Heart left ventricle (tissue), 16 donors: Measurements from ENCODE around the gene GRK5. TPM values are rescaled to one million over a fixed set of nuclear protein-coding genes. Genes with fewer than 3 reads are reported as not detected.

Experiments used
- ATAC-seq, 4 donors: fragments of 200-7000 bp; cut with Tn5 transposase; one replicate each; pipeline ENCODE4 v1.9.1; 2020 to 2022; ENCODE audit warnings: moderate library complexity in 4 of 4, mild to moderate bottlenecking in 3 of 4, moderate number of reproducible peaks in 1 of 4
- DNase-seq, 5 donors: peaks; one replicate each; pipeline ENCODE4 v3.0.0-alpha.2; 2020
- H3K27ac ChIP-seq, 12 donors: fragments of 200-600 bp; sonication (generic) in 4 of 12; one replicate each; pipeline versions ENCODE4 v1.5.0 to v1.8.0; 2016 to 2022; ENCODE audit warnings: mild to moderate bottlenecking in 2 of 12
- H3K27me3 ChIP-seq, 9 donors: fragments of 200-600 bp; sonication (generic) in 2 of 9; one replicate each; pipeline versions ENCODE4 v1.5.1 to v1.8.0; 2016 to 2022; ENCODE audit warnings: mild to moderate bottlenecking in 3 of 9
- H3K36me3 ChIP-seq, 9 donors: fragments of 200-600 bp; sonication (generic) in 2 of 9; one replicate each; pipeline versions ENCODE4 v1.5.0 to v1.8.0; 2018 to 2022; ENCODE audit warnings: mild to moderate bottlenecking in 2 of 9
- H3K4me1 ChIP-seq, 12 donors: fragments of 200-600 bp; sonication (generic) in 4 of 12; one replicate each; pipeline versions ENCODE4 v1.5.0 to v1.8.0; 2016 to 2022; ENCODE audit warnings: mild to moderate bottlenecking in 3 of 12
- H3K4me3 ChIP-seq, 12 donors: fragments of 200-600 bp; sonication (generic) in 4 of 12; one replicate each; pipeline versions ENCODE4 v1.5.0 to v1.8.0; 2017 to 2022; ENCODE audit warnings: mild to moderate bottlenecking in 9 of 12, moderate library complexity in 4 of 12
- H3K9me3 ChIP-seq, 12 donors: fragments of 200-600 bp; sonication (generic) in 4 of 12; one replicate each; pipeline versions ENCODE4 v1.5.0 to v1.8.0; 2016 to 2022; ENCODE audit warnings: mild to moderate bottlenecking in 1 of 12
- CTCF ChIP-seq, 12 donors: fragments of 200-600 bp; sonication (generic) in 4 of 12; IDR thresholded peaks; one replicate each; pipeline versions ENCODE4 v1.5.0 to v1.8.0; 2018 to 2022; ENCODE audit warnings: antibody characterized with exemption in 12 of 12, mild to moderate bottlenecking in 5 of 12
- POLR2A ChIP-seq, 2 donors: fragments of 450-650 bp; IDR thresholded peaks; one replicate each; pipeline ENCODE4 v1.6.1; 2017; ENCODE audit warnings: antibody characterized with exemption in 2 of 2, mild to moderate bottlenecking in 2 of 2, moderate library complexity in 2 of 2
- WGBS, 4 donors: extraction: QIAGEN DNeasy Blood & Tissue Kit in 2 of 4; methylation state at CpG; one replicate each; pipeline versions ENCODE4 v1.1.5 to v1.1.7; 2013 to 2018; 5-methylcytosine and 5-hydroxymethylcytosine counted together
- intact Hi-C, 10 donors: fragments of 100-400 bp; cut with DNase I; formaldehyde crosslinking; loops; one replicate each; pipeline versions ENCODE4 v1.11.1 to v1.14.2; 2022
- polyA plus RNA-seq, 2 donors: library from polyadenylated mRNA; stranded (reverse); fragments of 200-250 nt; gene quantifications; one replicate each; pipeline ENCODE4 v1.2.3, GENCODE V29; 2013
- total RNA-seq, 9 donors: library from RNA; depleted of rRNA in 2 of 9; stranded (reverse); fragments of >200 nt in 2 of 9; fragmentation: NEBNext Ultra II Directional in 3 of 9; extraction: Animal tissue kit (Norgen Biotek cat#: 25700) in 3 of 9; gene quantifications; one replicate each; pipeline versions ENCODE4 v1.1.0 to v1.2.4, GENCODE V29; 2016 to 2023
- donor health status: ischemic (EF 13 %, LVEDD 7.1; RV severe dilation, severe dysfunction).
- donor health status: healthy with polysubstance abuse.
- donor health status: DM: no; HTN: yes; CAD: no.
- donor health status: DM: no; HTN: no; CAD: no.
- donor health status: ischemic (EF 25% LVEDD 6.9; RV normal size, moderate dysfunction).
- donor health status: ischemic (EF 25% LVEDD 5.7; RV mildly dilated, moderate dysfunction).
- donor health status: healthy.
- donor health status: DM: yes; HTN: yes; CAD: no.
- donor health status: ischemic (EF 35%, LVEDD 5.7; RV mildly dilated, moderate dysfunction).
- donor health status: nonischemic (EF 11% LVEDD 7.7; RV severe dilation, severe dysfunction).
- donor health status: DM: yes; HTN: yes; CAD: no.
- donor health status: PGD.
- donor health status: ischemic (EF 29% LVEDD 5.4; RV normal size, mild dysfunction).
- donor health status: nonischemic (EF 23%, LVEDD 6.1; RV moderate dilation, normal function).

The GRK5 gene
- total and polyA plus RNA-seq, 11 donors = 13.1 to 58.0 (median 30.2) TPM

DNA sequence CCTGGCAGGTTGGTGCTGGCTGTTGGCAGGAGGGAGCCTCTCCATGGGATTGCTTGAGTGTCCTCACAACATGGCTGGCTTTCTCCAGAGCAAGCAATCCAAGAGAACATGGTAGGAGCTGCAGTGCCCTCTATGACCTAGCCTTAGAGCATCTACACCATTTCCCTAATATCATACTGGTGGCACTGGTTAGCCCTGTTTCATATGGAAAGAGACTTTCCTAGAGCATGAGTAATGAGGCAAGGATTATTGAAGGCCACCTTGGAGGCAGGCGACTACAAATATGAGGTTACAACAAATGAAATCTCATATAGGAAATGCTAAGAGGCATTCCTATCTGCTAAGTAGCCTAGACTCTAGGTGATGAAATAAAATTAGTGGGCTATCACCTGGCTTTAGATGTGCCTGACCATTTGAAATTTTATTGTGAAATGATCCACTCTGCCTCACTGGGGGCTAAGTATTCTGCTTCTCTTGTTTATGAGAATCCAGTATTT lies 181.5 kb downstream of the GRK5 start:
- DNase-seq (no peak), ATAC-seq (no peak)
- intact Hi-C loops = no loop called here
- no peak overlapping the region for H3K4me3 ChIP-seq
- peaks cover 0 to 7% (median 0%) of the 10 kb centered on the region in 9 donors for H3K36me3 ChIP-seq
- H3K27me3 ChIP-seq = no peaks in the 10 kb centered on the region
- TF ChIP-seq CTCF (IDR thresholded peaks at IDR 0.05) (no peak), POLR2A (IDR thresholded peaks at IDR 0.05) (no peak)
- no peaks in the 10 kb centered on the region for H3K9me3 ChIP-seq
- WGBS, 4 donors = 97 to 100% (median 99%) methylated on average over 1 of the region's 1 CpG
- peaks cover 0 to 37% (median 19%) of the 10 kb centered on the region in 12 donors for H3K4me1 ChIP-seq
- no peak overlapping the region for H3K27ac ChIP-seq

- ATAC-seq = peak in 1 of 4 donors; percentile 5
- peak in 1 of 5 donors; percentile 62 for DNase-seq
- no peaks in the 10 kb centered on the region for H3K27me3 ChIP-seq
- H3K9me3 ChIP-seq = no peaks in the 10 kb centered on the region
- H3K4me3 ChIP-seq = no peak overlapping the region
- intact Hi-C loops = no loop called here
- WGBS, 4 donors = 82 to 84% (median 83%) methylated on average over 15 to 18 of the region's 18 CpGs
- peaks cover 0 to 3% (median 0%) of the 10 kb centered on the region in 9 donors for H3K36me3 ChIP-seq
- peaks cover 8 to 55% (median 38%) of the 10 kb centered on the region in 12 donors for H3K4me1 ChIP-seq
- H3K27ac ChIP-seq = peak overlapping the region in 3 of 12 donors; percentile 17 to 54 (median 24)
- TF ChIP-seq POLR2A (IDR thresholded peaks at IDR 0.05) (no peak), CTCF (IDR thresholded peaks at IDR 0.05) (no peak)
Observed at GRCh38 chr10:119391440-119392251, 184.3 kb downstream of the GRK5 start.

GRCh38 chr10:119393019-119393418 lies 185.6 kb downstream of the GRK5 start:
- H3K4me1 ChIP-seq = peaks cover 8 to 56% (median 40%) of the 10 kb centered on the region in 12 donors
- peak in 2 of 5 donors; percentile 62 to 67 for DNase-seq

More at GRCh38 chr10:119393019-119393418, 185.6 kb downstream of the GRK5 start:
- peak overlapping the region in 4 of 12 donors; percentile 2 to 48 (median 14) for H3K27ac ChIP-seq
- TF ChIP-seq CTCF (IDR thresholded peaks at IDR 0.05) (peak in 2 of 12 donors; percentile 13 to 16), POLR2A (IDR thresholded peaks at IDR 0.05) (no peak)
- no peaks in the 10 kb centered on the region for H3K9me3 ChIP-seq
- peak; percentile 17 to 48 (median 38) for ATAC-seq
- H3K27me3 ChIP-seq = no peaks in the 10 kb centered on the region
- no peak overlapping the region for H3K4me3 ChIP-seq
- H3K36me3 ChIP-seq = peaks cover 0 to 17% (median 8%) of the 10 kb centered on the region in 9 donors
- WGBS, 4 donors = 30 to 57% (median 51%) methylated on average over 8 to 13 of the region's 13 CpGs
- intact Hi-C loops = no loop called here
